T-helper 9 cell (primary cell): ENCODE measurements around the gene AOC3.
A peak's percentile ranks its signal among the peaks of the same experiment; 100 is the strongest.

ENCODE experiments used
- DNase-seq: peaks from one replicate; pipeline ENCODE4 v3.0.0-alpha.2; 2020
- total RNA-seq, 2 donors: gene quantifications; one replicate each; lab custom pipeline; 2026; lab: John Stamatoyannopoulos, UW

The AOC3 gene
- total RNA-seq, result 0.48 to 1.5 reads per million in 2 donors

GRCh38 chr17:42850954-42851353, at the start of gene AOC3:
AOC3 (plus strand) TSS chr17:42851199; CDS start chr17:42851344, 145 bp downstream.
- DNase-seq, result no peak

- DNase-seq, result no peak
Measured at GRCh38 chr17:42803074-42803883, 47.7 kb upstream of the AOC3 start.

- no peak for DNase-seq
Measured at GRCh38 chr17:42804918-42805367, 46.1 kb upstream of the AOC3 start.

GRCh38 chr17:42806249-42806648, 44.8 kb upstream of the AOC3 start:
- no peak for DNase-seq

GRCh38 chr17:42809250-42809649, 41.7 kb upstream of the AOC3 start:
- no peak for DNase-seq

GRCh38 chr17:42814633-42815399, 36.2 kb upstream of the AOC3 start:
- DNase-seq, result no peak

GRCh38 chr17:42817866-42818265, 33.1 kb upstream of the AOC3 start:
- no peak for DNase-seq

- no peak for DNase-seq
Measured at GRCh38 chr17:42818379-42818778, 32.6 kb upstream of the AOC3 start.

GRCh38 chr17:42819939-42820535, 31.0 kb upstream of the AOC3 start:
- peak; percentile 58 for DNase-seq

- no peak for DNase-seq
Measured at GRCh38 chr17:42821176-42821575, 29.8 kb upstream of the AOC3 start.

- DNase-seq, result no peak
Measured at GRCh38 chr17:42827472-42827871, 23.5 kb upstream of the AOC3 start.

GRCh38 chr17:42830971-42831370, 20.0 kb upstream of the AOC3 start:
- no peak for DNase-seq

GRCh38 chr17:42832213-42832933, 18.6 kb upstream of the AOC3 start:
- no peak for DNase-seq

- peak; percentile 84 for DNase-seq
Measured at GRCh38 chr17:42832934-42833766, 17.8 kb upstream of the AOC3 start, which contains the start of gene PSME3. PSME3 (plus strand) TSS chr17:42833397; CDS start chr17:42833632, 235 bp downstream.

- DNase-seq, result no peak
Measured at GRCh38 chr17:42833767-42834422, 17.1 kb upstream of the AOC3 start.

GRCh38 chr17:42835732-42836131, 15.3 kb upstream of the AOC3 start:
- no peak for DNase-seq

- DNase-seq, result no peak
Measured at GRCh38 chr17:42841975-42842685, 8.9 kb upstream of the AOC3 start.

- no peak for DNase-seq
Measured at GRCh38 chr17:42843358-42843934, 7.6 kb upstream of the AOC3 start.

GRCh38 chr17:42844271-42844670, 6.7 kb upstream of the AOC3 start, which contains the start of gene AOC2:
AOC2 (plus strand) TSS chr17:42844580; CDS start chr17:42844627, 47 bp downstream.
- DNase-seq, result no peak
